Psoas muscle (tissue), 8 donors: ENCODE measurements around the gene FOXJ3. TPM values are rescaled to one million over a fixed set of nuclear protein-coding genes. Genes with fewer than 3 reads are reported as not detected.
"Not testable (repeated sequence)": the region's sequence is repeated elsewhere in the genome, so short reads cannot be mapped to it uniquely, and the experiment has no call there.

Experiments
- ATAC-seq, 4 donors: fragments of 200-7000 bp; cut with Tn5 transposase; one replicate each; pipeline ENCODE4 v1.9.1; 2020; ENCODE audit warnings: moderate library complexity in 3 of 4, mild to moderate bottlenecking in 2 of 4
- DNase-seq, 2 donors: peaks; one replicate each; pipeline ENCODE4 v3.0.0-alpha.2; 2020
- H3K27ac ChIP-seq: fragments of 200-600 bp; one replicate; pipeline ENCODE4 v1.8.0; 2022
- H3K27me3 ChIP-seq, 3 donors: fragments of 200-600 bp in 1 of 3; one replicate each; pipeline versions ENCODE4 v1.6.1 to v1.8.0; 2013 to 2022; ENCODE audit warnings: low read length in 2 of 3, mild to moderate bottlenecking in 2 of 3, moderate library complexity in 1 of 3; ENCODE audit not compliant: insufficient read depth in 3 of 3
- H3K36me3 ChIP-seq, 2 donors: fragments of 200-600 bp in 1 of 2; one replicate each; pipeline versions ENCODE4 v1.6.1 to v1.8.0; 2013 to 2022; ENCODE audit warnings: low read depth in 1 of 2, mild to moderate bottlenecking in 1 of 2, moderate library complexity in 1 of 2; ENCODE audit not compliant: insufficient read depth in 1 of 2
- H3K4me1 ChIP-seq: fragments of 200-600 bp; one replicate; pipeline ENCODE4 v1.8.0; 2022
- H3K4me3 ChIP-seq: fragments of 200-600 bp; one replicate; pipeline ENCODE4 v1.8.0; 2022; ENCODE audit warnings: mild to moderate bottlenecking
- H3K9me3 ChIP-seq: fragments of 200-600 bp; one replicate; pipeline ENCODE4 v1.8.0; 2022
- WGBS, 3 donors: extraction: QIAGEN DNeasy Blood & Tissue Kit; methylation state at CpG; one replicate each; pipeline versions ENCODE4 v1.1.6 to v1.1.7; 2013; 5-methylcytosine and 5-hydroxymethylcytosine counted together
- intact Hi-C, 2 donors: fragments of 100-400 bp; cut with DNase I; formaldehyde crosslinking; loops; one replicate each; pipeline versions ENCODE4 v1.11.0 to v1.14.2; 2022
- polyA plus RNA-seq, 3 donors: library from polyadenylated mRNA; stranded (reverse); fragments of 200-250 nt; gene quantifications; one replicate each; pipeline ENCODE4 v1.2.3, GENCODE V29; 2013
- total RNA-seq, 4 donors: library from RNA; stranded (reverse); fragmentation: NEBNext Ultra II Directional in 2 of 4; extraction: Animal tissue kit (Norgen Biotek cat#: 25700) in 2 of 4; gene quantifications; one replicate each; pipeline versions ENCODE4 v1.2.1 to v1.2.4, GENCODE V29; 2021 to 2023
- TF ChIP-seq, protein P1 (sequence below): fragments of 200-600 bp; IDR thresholded peaks from one replicate; pipeline ENCODE4 v1.8.0; 2022; ENCODE audit warnings: antibody characterized with exemption
- donor health status: healthy with polysubstance abuse.
- donor health status: DM: no; HTN: no; CAD: no; lungs with moderate emphysema.
- donor health status: Bipolar disorder and iron deficiency.
- donor health status: healthy.
- donor health status: DM: yes; HTN: yes; CAD: no.
- donor health status: DM: no; HTN: no; CAD: no.
- donor health status: DM: no; HTN: no; CAD: no.
- donor health status: DM: yes; HTN: yes; CAD: no.

Gene FOXJ3
- total and polyA plus RNA-seq, 7 donors, result 15.1 to 53.1 (median 47.9) TPM

DNA sequence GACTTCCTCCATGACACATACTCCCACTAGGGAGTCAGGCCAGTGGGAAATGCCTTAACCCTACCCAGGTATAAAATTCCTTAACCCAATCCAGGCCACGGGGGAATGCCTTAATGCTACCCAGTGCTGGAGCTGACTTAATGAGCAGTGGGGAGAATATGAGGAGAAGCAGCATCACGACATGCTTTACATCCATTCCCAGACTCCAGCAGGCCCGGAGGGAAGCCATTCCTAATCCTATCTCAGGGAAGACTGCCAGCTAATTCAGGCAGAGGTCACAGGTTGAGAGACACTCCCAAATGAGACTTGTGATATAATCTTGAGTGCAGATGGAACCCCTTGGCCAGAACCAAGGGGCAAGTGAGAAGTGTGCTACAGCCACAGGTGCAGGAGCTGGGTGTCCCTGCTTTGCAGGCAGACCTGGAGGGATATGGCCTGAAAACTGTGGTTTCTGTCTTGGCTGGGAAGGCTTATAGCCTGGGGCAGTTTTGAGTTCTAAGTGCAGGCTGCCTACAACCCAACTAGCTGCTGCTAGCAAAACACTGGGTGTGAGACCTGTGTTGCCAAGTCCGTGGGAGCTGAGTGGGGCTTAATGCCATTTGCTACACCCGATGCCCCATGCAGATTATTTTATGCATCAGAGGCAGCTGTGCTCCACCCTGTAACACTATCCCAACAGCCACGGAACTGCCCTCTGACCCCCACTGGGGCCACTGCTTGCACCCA, 125.3 kb downstream of the FOXJ3 start:
- no peaks in the 10 kb centered on the region for H3K27me3 ChIP-seq
- TF ChIP-seq, protein P1, sequence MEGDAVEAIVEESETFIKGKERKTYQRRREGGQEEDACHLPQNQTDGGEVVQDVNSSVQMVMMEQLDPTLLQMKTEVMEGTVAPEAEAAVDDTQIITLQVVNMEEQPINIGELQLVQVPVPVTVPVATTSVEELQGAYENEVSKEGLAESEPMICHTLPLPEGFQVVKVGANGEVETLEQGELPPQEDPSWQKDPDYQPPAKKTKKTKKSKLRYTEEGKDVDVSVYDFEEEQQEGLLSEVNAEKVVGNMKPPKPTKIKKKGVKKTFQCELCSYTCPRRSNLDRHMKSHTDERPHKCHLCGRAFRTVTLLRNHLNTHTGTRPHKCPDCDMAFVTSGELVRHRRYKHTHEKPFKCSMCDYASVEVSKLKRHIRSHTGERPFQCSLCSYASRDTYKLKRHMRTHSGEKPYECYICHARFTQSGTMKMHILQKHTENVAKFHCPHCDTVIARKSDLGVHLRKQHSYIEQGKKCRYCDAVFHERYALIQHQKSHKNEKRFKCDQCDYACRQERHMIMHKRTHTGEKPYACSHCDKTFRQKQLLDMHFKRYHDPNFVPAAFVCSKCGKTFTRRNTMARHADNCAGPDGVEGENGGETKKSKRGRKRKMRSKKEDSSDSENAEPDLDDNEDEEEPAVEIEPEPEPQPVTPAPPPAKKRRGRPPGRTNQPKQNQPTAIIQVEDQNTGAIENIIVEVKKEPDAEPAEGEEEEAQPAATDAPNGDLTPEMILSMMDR, result no peak
- no peak overlapping the region for H3K4me3 ChIP-seq
- H3K27ac ChIP-seq, result no peak overlapping the region
- H3K9me3 ChIP-seq, result no peaks in the 10 kb centered on the region
- 40 to 43% (median 40%) methylated on average over 6 of the region's 6 CpGs for WGBS, 3 donors
- peak in 3 of 4 donors; percentile 29 to 44 (median 38) for ATAC-seq
- intact Hi-C loops, result no loop called here
- H3K4me1 ChIP-seq, result peaks cover 36% of the 10 kb centered on the region
- H3K36me3 ChIP-seq, result no peaks in the 10 kb centered on the region
- DNase-seq, result no peak

DNA sequence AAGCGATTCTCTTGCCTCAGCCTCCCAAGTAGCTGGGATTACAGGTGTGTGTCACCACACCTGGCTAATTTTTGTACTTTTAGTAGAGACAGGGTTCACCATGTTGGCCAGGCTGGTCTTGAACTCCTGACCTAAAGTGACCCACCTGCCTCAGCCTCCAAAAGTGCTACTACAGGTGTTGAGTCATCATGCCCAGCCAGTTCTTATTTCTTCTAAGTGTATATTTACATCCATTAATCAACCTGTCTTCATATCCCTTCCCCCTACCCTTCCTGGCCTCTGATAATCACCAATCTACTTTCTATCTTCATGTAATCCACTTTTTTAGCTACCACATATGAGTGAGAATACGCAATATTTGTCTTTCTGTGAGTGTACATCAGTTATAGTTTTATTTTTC, 128.1 kb downstream of the FOXJ3 start:
- H3K4me1 ChIP-seq, result peaks cover 32% of the 10 kb centered on the region
- H3K27ac ChIP-seq, DNase-seq, H3K36me3 ChIP-seq, H3K9me3 ChIP-seq, intact Hi-C loops, ATAC-seq, H3K4me3 ChIP-seq, H3K27me3 ChIP-seq: not testable (repeated sequence)
- 99 to 100% (median 99%) methylated on average over 2 of the region's 2 CpGs for WGBS, 3 donors

DNA sequence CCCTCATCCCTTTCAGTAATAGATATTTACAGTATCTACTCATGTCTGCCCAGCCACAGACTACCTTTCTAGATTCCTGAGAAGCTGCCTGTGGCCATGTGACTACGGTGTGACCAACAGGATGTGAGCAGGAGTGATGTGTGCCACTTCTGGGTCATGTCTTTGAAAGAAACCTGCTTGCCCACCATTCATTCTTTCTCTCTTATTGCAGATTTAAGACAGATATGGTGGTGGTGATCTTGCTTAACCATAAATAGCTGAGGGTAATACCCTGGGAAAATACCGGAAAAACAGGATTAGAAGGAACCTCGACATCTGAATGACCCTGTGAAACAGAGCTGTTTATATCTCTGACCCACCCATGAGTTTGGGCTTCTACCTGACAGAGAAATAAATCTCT, 128.9 kb downstream of the FOXJ3 start:
- 69 to 77% (median 69%) methylated on average over 3 of the region's 3 CpGs for WGBS, 3 donors
- no peaks in the 10 kb centered on the region for H3K27me3 ChIP-seq
- DNase-seq (no peak), ATAC-seq (no peak)
- H3K4me1 ChIP-seq, result peaks cover 29% of the 10 kb centered on the region
- intact Hi-C loops, result no loop called here
- TF ChIP-seq, protein P1, result no peak
- H3K36me3 ChIP-seq, result peaks cover 0 to 5% of the 10 kb centered on the region in 2 donors
- no peak overlapping the region for H3K4me3 ChIP-seq
- peaks cover 10% of the 10 kb centered on the region for H3K9me3 ChIP-seq
- H3K27ac ChIP-seq, result no peak overlapping the region

DNA sequence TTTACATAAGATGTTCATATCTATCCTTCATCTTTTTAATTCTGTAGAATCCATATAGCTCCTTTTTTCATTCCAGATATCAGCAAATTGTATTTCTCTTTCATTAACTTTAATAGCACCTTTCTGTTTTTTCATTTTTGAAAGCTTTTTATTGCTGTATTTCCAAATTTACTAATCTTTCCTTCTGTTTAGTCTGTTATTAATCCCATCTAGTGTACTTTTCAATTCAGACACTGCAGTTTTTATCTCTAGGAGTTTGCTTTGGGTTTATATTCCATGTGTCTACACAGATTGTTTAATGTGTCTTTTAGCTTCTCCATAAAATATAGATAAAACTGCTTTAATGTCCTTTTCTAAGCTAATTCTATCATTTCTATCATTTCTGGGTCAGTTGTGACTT, 133.0 kb downstream of the FOXJ3 start:
- peaks cover 2% of the 10 kb centered on the region for H3K4me1 ChIP-seq
- H3K9me3 ChIP-seq, result peaks cover 10% of the 10 kb centered on the region
- H3K4me3 ChIP-seq, result no peak overlapping the region
- peaks cover 0 to 26% of the 10 kb centered on the region in 2 donors for H3K36me3 ChIP-seq
- intact Hi-C loops, result no loop called here
- ATAC-seq (no peak), DNase-seq (no peak)
- H3K27ac ChIP-seq, result no peak overlapping the region
- TF ChIP-seq, protein P1, result no peak
- no peaks in the 10 kb centered on the region for H3K27me3 ChIP-seq

DNA sequence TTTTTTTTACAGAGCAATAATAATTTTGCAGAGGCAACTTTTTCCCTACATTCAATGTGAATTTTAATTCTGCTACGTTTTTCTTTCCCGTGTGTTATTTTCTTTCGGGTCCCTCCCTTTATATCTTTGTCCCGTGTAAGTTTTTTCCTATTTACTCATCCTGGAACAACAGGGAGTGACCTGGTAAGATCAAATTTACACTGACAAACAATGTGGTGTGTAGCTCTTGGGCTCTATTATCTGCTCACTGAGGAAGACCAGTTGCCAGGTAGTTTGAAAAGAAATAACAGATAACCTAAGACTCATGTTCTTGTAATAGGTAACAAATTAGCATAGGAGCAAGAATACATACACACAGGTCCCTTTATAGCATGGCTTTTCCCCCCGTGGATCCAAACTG, 136.8 kb downstream of the FOXJ3 start:
- intact Hi-C loops, result no loop called here
- Histone ChIP-seq H3K27me3 (no peaks in the 10 kb centered on the region), H3K9me3 (peaks cover 10% of the 10 kb centered on the region), H3K4me1 (no peaks in the 10 kb centered on the region), H3K27ac (no peak overlapping the region), H3K36me3 (peaks cover 0 to 57% of the 10 kb centered on the region in 2 donors), H3K4me3 (no peak overlapping the region)
- TF ChIP-seq, protein P1, result no peak
- DNase-seq (no peak), ATAC-seq (no peak)
- 78 to 83% (median 78%) methylated on average over 5 of the region's 5 CpGs for WGBS, 3 donors
